Measurements from ENCODE around the gene KCTD5.

Gene KCTD5

GRCh38 chr16:2697401-2697948 lies 15.2 kb downstream of the KCTD5 start:
- Histone ChIP-seq H3K36me3 (ENCODE audit: control insufficient read depth in 1 of 2, insufficient read depth in 2 of 2, low read length in 2 of 2) (peaks cover 22 to 54% of the 10 kb centered on the region in 2 donors), H3K27ac (ENCODE audit: low read depth, low read length) (no peak overlapping the region), H3K27me3 (ENCODE audit: control insufficient read depth in 1 of 2, insufficient read depth in 2 of 2, low read length in 2 of 2) (no peaks in the 10 kb centered on the region), H3K4me3 (ENCODE audit: low read depth in 1 of 2, low read length in 2 of 2) (no peak overlapping the region), H3K9ac (ENCODE audit: low read depth in 1 of 2, low read length in 2 of 2) (no peak overlapping the region), H3K9me3 (ENCODE audit: control insufficient read depth in 1 of 2, low read length in 2 of 2) (no peaks in the 10 kb centered on the region), H3K4me1 (ENCODE audit: control insufficient read depth in 1 of 2, insufficient read depth in 2 of 2, low read length in 2 of 2) (no peaks in the 10 kb centered on the region)

- Histone ChIP-seq H3K4me1 (ENCODE audit: control insufficient read depth in 1 of 2, insufficient read depth in 2 of 2, low read length in 2 of 2) (no peaks in the 10 kb centered on the region), H3K36me3 (ENCODE audit: control insufficient read depth in 1 of 2, insufficient read depth in 2 of 2, low read length in 2 of 2) (peaks cover 30 to 62% of the 10 kb centered on the region in 2 donors), H3K27ac (ENCODE audit: low read depth, low read length) (no peak overlapping the region), H3K27me3 (ENCODE audit: control insufficient read depth in 1 of 2, insufficient read depth in 2 of 2, low read length in 2 of 2) (no peaks in the 10 kb centered on the region), H3K4me3 (ENCODE audit: low read depth in 1 of 2, low read length in 2 of 2) (no peak overlapping the region), H3K9me3 (ENCODE audit: control insufficient read depth in 1 of 2, low read length in 2 of 2) (no peaks in the 10 kb centered on the region), H3K9ac (ENCODE audit: low read depth in 1 of 2, low read length in 2 of 2) (no peak overlapping the region)
These were observed 16.0 kb downstream of the KCTD5 start for GRCh38 chr16:2698103-2698870.

GRCh38 chr16:2698965-2699750 lies 16.8 kb downstream of the KCTD5 start:
- Histone ChIP-seq H3K27me3 (ENCODE audit: control insufficient read depth in 1 of 2, insufficient read depth in 2 of 2, low read length in 2 of 2) (no peaks in the 10 kb centered on the region), H3K4me1 (ENCODE audit: control insufficient read depth in 1 of 2, insufficient read depth in 2 of 2, low read length in 2 of 2) (no peaks in the 10 kb centered on the region), H3K36me3 (ENCODE audit: control insufficient read depth in 1 of 2, insufficient read depth in 2 of 2, low read length in 2 of 2) (peaks cover 30 to 65% of the 10 kb centered on the region in 2 donors), H3K4me3 (ENCODE audit: low read depth in 1 of 2, low read length in 2 of 2) (no peak overlapping the region), H3K9me3 (ENCODE audit: control insufficient read depth in 1 of 2, low read length in 2 of 2) (no peaks in the 10 kb centered on the region), H3K27ac (ENCODE audit: low read depth, low read length) (no peak overlapping the region), H3K9ac (ENCODE audit: low read depth in 1 of 2, low read length in 2 of 2) (no peak overlapping the region)

GRCh38 chr16:2699791-2700600 lies 17.7 kb downstream of the KCTD5 start:
- no peaks in the 10 kb centered on the region for H3K27me3 ChIP-seq (ENCODE audit: control insufficient read depth in 1 of 2, insufficient read depth in 2 of 2, low read length in 2 of 2)
- H3K36me3 ChIP-seq (ENCODE audit: control insufficient read depth in 1 of 2, insufficient read depth in 2 of 2, low read length in 2 of 2): peaks cover 30 to 69% of the 10 kb centered on the region in 2 donors
- H3K27ac ChIP-seq (ENCODE audit: low read depth, low read length): no peak overlapping the region
- H3K9me3 ChIP-seq (ENCODE audit: control insufficient read depth in 1 of 2, low read length in 2 of 2): no peaks in the 10 kb centered on the region
- no peaks in the 10 kb centered on the region for H3K4me1 ChIP-seq (ENCODE audit: control insufficient read depth in 1 of 2, insufficient read depth in 2 of 2, low read length in 2 of 2)
- no peak overlapping the region for H3K4me3 ChIP-seq (ENCODE audit: low read depth in 1 of 2, low read length in 2 of 2)
- no peak overlapping the region for H3K9ac ChIP-seq (ENCODE audit: low read depth in 1 of 2, low read length in 2 of 2)

- Histone ChIP-seq H3K4me1 (ENCODE audit: control insufficient read depth in 1 of 2, insufficient read depth in 2 of 2, low read length in 2 of 2) (no peaks in the 10 kb centered on the region), H3K36me3 (ENCODE audit: control insufficient read depth in 1 of 2, insufficient read depth in 2 of 2, low read length in 2 of 2) (peaks cover 30 to 77% of the 10 kb centered on the region in 2 donors), H3K9ac (ENCODE audit: low read depth in 1 of 2, low read length in 2 of 2) (no peak overlapping the region), H3K4me3 (ENCODE audit: low read depth in 1 of 2, low read length in 2 of 2) (no peak overlapping the region), H3K9me3 (ENCODE audit: control insufficient read depth in 1 of 2, low read length in 2 of 2) (no peaks in the 10 kb centered on the region), H3K27ac (ENCODE audit: low read depth, low read length) (no peak overlapping the region), H3K27me3 (ENCODE audit: control insufficient read depth in 1 of 2, insufficient read depth in 2 of 2, low read length in 2 of 2) (no peaks in the 10 kb centered on the region)
These were observed 18.5 kb downstream of the KCTD5 start for GRCh38 chr16:2700786-2701185.

- Histone ChIP-seq H3K9me3 (ENCODE audit: control insufficient read depth in 1 of 2, low read length in 2 of 2) (no peaks in the 10 kb centered on the region), H3K27ac (ENCODE audit: low read depth, low read length) (no peak overlapping the region), H3K36me3 (ENCODE audit: control insufficient read depth in 1 of 2, insufficient read depth in 2 of 2, low read length in 2 of 2) (peaks cover 30 to 82% of the 10 kb centered on the region in 2 donors), H3K4me1 (ENCODE audit: control insufficient read depth in 1 of 2, insufficient read depth in 2 of 2, low read length in 2 of 2) (no peaks in the 10 kb centered on the region), H3K4me3 (ENCODE audit: low read depth in 1 of 2, low read length in 2 of 2) (no peak overlapping the region), H3K27me3 (ENCODE audit: control insufficient read depth in 1 of 2, insufficient read depth in 2 of 2, low read length in 2 of 2) (no peaks in the 10 kb centered on the region), H3K9ac (ENCODE audit: low read depth in 1 of 2, low read length in 2 of 2) (no peak overlapping the region)
These were observed 18.9 kb downstream of the KCTD5 start for GRCh38 chr16:2701272-2701671.

GRCh38 chr16:2701713-2702437 lies 19.6 kb downstream of the KCTD5 start:
- Histone ChIP-seq H3K4me1 (ENCODE audit: control insufficient read depth in 1 of 2, insufficient read depth in 2 of 2, low read length in 2 of 2) (no peaks in the 10 kb centered on the region), H3K27ac (ENCODE audit: low read depth, low read length) (no peak overlapping the region), H3K9ac (ENCODE audit: low read depth in 1 of 2, low read length in 2 of 2) (no peak overlapping the region), H3K36me3 (ENCODE audit: control insufficient read depth in 1 of 2, insufficient read depth in 2 of 2, low read length in 2 of 2) (peaks cover 29 to 78% of the 10 kb centered on the region in 2 donors), H3K27me3 (ENCODE audit: control insufficient read depth in 1 of 2, insufficient read depth in 2 of 2, low read length in 2 of 2) (no peaks in the 10 kb centered on the region), H3K4me3 (ENCODE audit: low read depth in 1 of 2, low read length in 2 of 2) (no peak overlapping the region), H3K9me3 (ENCODE audit: control insufficient read depth in 1 of 2, low read length in 2 of 2) (no peaks in the 10 kb centered on the region)

- Histone ChIP-seq H3K27me3 (ENCODE audit: control insufficient read depth in 1 of 2, insufficient read depth in 2 of 2, low read length in 2 of 2) (no peaks in the 10 kb centered on the region), H3K4me1 (ENCODE audit: control insufficient read depth in 1 of 2, insufficient read depth in 2 of 2, low read length in 2 of 2) (no peaks in the 10 kb centered on the region), H3K9me3 (ENCODE audit: control insufficient read depth in 1 of 2, low read length in 2 of 2) (no peaks in the 10 kb centered on the region), H3K27ac (ENCODE audit: low read depth, low read length) (no peak overlapping the region), H3K36me3 (ENCODE audit: control insufficient read depth in 1 of 2, insufficient read depth in 2 of 2, low read length in 2 of 2) (peaks cover 31 to 77% of the 10 kb centered on the region in 2 donors), H3K9ac (ENCODE audit: low read depth in 1 of 2, low read length in 2 of 2) (no peak overlapping the region), H3K4me3 (ENCODE audit: low read depth in 1 of 2, low read length in 2 of 2) (no peak overlapping the region)
These were observed 20.1 kb downstream of the KCTD5 start for GRCh38 chr16:2702438-2702825.

- peaks cover 37 to 77% of the 10 kb centered on the region in 2 donors for H3K36me3 ChIP-seq (ENCODE audit: control insufficient read depth in 1 of 2, insufficient read depth in 2 of 2, low read length in 2 of 2)
These were observed 20.8 kb downstream of the KCTD5 start for GRCh38 chr16:2702871-2703745.

More at GRCh38 chr16:2702871-2703745, 20.8 kb downstream of the KCTD5 start:
- H3K27ac ChIP-seq (ENCODE audit: low read depth, low read length): no peak overlapping the region
- H3K9me3 ChIP-seq (ENCODE audit: control insufficient read depth in 1 of 2, low read length in 2 of 2): no peaks in the 10 kb centered on the region
- H3K4me1 ChIP-seq (ENCODE audit: control insufficient read depth in 1 of 2, insufficient read depth in 2 of 2, low read length in 2 of 2): no peaks in the 10 kb centered on the region
- no peak overlapping the region for H3K9ac ChIP-seq (ENCODE audit: low read depth in 1 of 2, low read length in 2 of 2)
- no peak overlapping the region for H3K4me3 ChIP-seq (ENCODE audit: low read depth in 1 of 2, low read length in 2 of 2)
- no peaks in the 10 kb centered on the region for H3K27me3 ChIP-seq (ENCODE audit: control insufficient read depth in 1 of 2, insufficient read depth in 2 of 2, low read length in 2 of 2)

All from duodenal mucosa (tissue), 2 donors.